GM21515 (cell line): ENCODE data around the gene CMTM4.
"Not testable (repeated sequence)": the region's sequence is repeated elsewhere in the genome, so short reads cannot be mapped to it uniquely, and the experiment has no call there.

ENCODE experiments used
- ATAC-seq: cut with Tn5 transposase; IDR thresholded peaks from one replicate; pipeline ENCODE4 v1.9.1; 2021; ENCODE audit not compliant: unreplicated experiment

The CMTM4 gene

GRCh38 chr16:66569131-66569530, 127.4 kb downstream of the CMTM4 start:
- no peak for ATAC-seq

GRCh38 chr16:66568355-66568754, 128.2 kb downstream of the CMTM4 start:
- no peak for ATAC-seq

GRCh38 chr16:66567270-66567669, 129.3 kb downstream of the CMTM4 start:
- ATAC-seq: not testable (repeated sequence)

GRCh38 chr16:66566051-66566901, 130.3 kb downstream of the CMTM4 start, which contains the start of gene CMTM1:
TSS of gene CMTM1 (plus strand) at chr16:66566439. CDS start at chr16:66566514, 75 bp downstream.
- no peak for ATAC-seq
